ENCODE measurements around the gene IRAK2. TPM values are rescaled to one million over a fixed set of nuclear protein-coding genes. Genes with fewer than 3 reads are reported as not detected.

IRAK2 gene
- total and polyA plus RNA-seq, 2 of the 8 experiments (the other 6 are each of a cell fraction or from before 2014, with no cell fraction given): 1.5 TPM

- no peak for TF ChIP-seq SIN3A (conservative IDR thresholded peaks at IDR 0.05 in 1 of 2, IDR thresholded peaks at IDR 0.05 in 1 of 2; ENCODE audit: low read depth in 1 of 2, low read length in 2 of 2)
- TF ChIP-seq GABPA (IDR thresholded peaks at IDR 0.05; ENCODE audit: borderline replicate concordance, insufficient read depth, low read length): no peak
- no peak for TF ChIP-seq SP2 (IDR thresholded peaks at IDR 0.05; ENCODE audit: low read length)
- no peak for TF ChIP-seq FOSL1 (IDR thresholded peaks at IDR 0.05; ENCODE audit: insufficient read depth, low read depth, low read length)
- no peak for TF ChIP-seq KDM5A (IDR thresholded peaks at IDR 0.05; ENCODE audit: low read length)
- no peak for TF ChIP-seq POLR2A (IDR thresholded peaks at IDR 0.05; ENCODE audit: control extremely low read depth in 1 of 2, low read depth in 2 of 2, low read length in 2 of 2)
Measured at GRCh38 chr3:10219737-10220136, 55.0 kb downstream of the IRAK2 start (continued).

All from H1 (cell line).